Vagina (tissue), 2 donors: Measurements from ENCODE around the gene RPRD1B.

Experiments used
- CTCF ChIP-seq, 3 experiments: fragments of 450-650 bp in 2 of 3; fragments of 200-600 bp in 1 of 3; sonication (generic) in 1 of 3; IDR thresholded peaks; one replicate each; pipeline ENCODE4 v1.5.1; 2017 to 2019; ENCODE audit warnings: antibody characterized with exemption in 3 of 3, mild to moderate bottlenecking in 2 of 3, moderate library complexity in 2 of 3
- POLR2A ChIP-seq, 2 donors: fragments of 450-650 bp; IDR thresholded peaks; one replicate each; pipeline ENCODE4 v1.6.1; 2017; ENCODE audit warnings: antibody characterized with exemption in 2 of 2, mild to moderate bottlenecking in 2 of 2, moderate library complexity in 2 of 2

GRCh38 chr20:38108438-38108985 lies 75.0 kb downstream of the RPRD1B start:
- no peak for TF ChIP-seq CTCF (IDR thresholded peaks at IDR 0.05)
- TF ChIP-seq POLR2A (IDR thresholded peaks at IDR 0.05), result no peak
